Measurements from ENCODE around the gene CDK6.

CDK6 gene

DNA sequence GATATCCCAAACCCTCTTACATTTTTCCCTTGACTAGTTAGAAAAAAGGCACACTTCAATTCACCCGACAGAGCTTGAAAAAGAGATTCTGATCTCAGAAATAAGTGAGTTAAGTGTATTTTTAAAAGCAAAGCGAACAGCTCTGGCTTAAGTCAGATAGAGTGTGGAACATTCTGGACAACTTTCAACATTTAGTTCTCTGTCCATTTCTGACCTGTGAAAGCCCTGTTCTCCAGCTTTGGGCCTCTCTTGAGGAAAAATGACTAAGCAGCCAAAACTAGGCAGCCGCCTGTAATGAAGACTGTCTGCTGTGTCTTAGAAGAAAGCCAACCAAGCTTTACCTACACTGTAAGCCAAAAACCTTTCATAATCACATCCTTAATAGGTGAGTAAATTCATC is 50.5 kb downstream of the CDK6 start:
- Histone ChIP-seq H3K9ac (no peak overlapping the region), H3K36me3 (ENCODE audit: control insufficient read depth, insufficient read depth, low read length) (no peaks in the 10 kb centered on the region), H3K4me2 (ENCODE audit: low read length) (no peak overlapping the region), H3K27me3 (ENCODE audit: control insufficient read depth, insufficient read depth, low read length) (no peaks in the 10 kb centered on the region), H3K27ac (peak overlapping the region; percentile 49), H3K79me2 (peaks cover 40% of the 10 kb centered on the region), H3K4me3 (ENCODE audit: low read depth, low read length) (no peak overlapping the region), H3K4me1 (peaks cover 10% of the 10 kb centered on the region), H3K9me3 (ENCODE audit: control insufficient read depth, low read length) (no peaks in the 10 kb centered on the region), H2AFZ (peak overlapping the region; percentile 9)
- TF ChIP-seq, protein P1, sequence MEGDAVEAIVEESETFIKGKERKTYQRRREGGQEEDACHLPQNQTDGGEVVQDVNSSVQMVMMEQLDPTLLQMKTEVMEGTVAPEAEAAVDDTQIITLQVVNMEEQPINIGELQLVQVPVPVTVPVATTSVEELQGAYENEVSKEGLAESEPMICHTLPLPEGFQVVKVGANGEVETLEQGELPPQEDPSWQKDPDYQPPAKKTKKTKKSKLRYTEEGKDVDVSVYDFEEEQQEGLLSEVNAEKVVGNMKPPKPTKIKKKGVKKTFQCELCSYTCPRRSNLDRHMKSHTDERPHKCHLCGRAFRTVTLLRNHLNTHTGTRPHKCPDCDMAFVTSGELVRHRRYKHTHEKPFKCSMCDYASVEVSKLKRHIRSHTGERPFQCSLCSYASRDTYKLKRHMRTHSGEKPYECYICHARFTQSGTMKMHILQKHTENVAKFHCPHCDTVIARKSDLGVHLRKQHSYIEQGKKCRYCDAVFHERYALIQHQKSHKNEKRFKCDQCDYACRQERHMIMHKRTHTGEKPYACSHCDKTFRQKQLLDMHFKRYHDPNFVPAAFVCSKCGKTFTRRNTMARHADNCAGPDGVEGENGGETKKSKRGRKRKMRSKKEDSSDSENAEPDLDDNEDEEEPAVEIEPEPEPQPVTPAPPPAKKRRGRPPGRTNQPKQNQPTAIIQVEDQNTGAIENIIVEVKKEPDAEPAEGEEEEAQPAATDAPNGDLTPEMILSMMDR (IDR thresholded peaks at IDR 0.05) = no peak

DNA sequence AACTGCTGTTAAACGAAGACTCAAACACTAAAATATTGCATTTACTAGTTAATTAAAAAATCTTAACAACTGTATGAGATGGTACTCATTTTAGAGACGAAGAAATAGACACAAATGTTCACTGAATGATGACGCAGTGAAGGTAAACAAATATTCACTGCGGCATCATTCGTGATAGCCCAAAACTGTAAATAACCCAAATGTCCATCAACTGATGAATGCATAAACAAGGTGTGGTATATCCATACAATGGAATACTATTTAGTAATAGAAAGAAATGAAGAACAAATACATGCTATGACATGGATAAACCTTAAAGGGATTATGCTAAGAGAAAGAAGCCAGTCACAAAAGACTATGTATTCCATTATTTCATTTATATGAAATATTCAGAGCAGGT is 51.4 kb downstream of the CDK6 start:
- TF ChIP-seq, protein P1 (IDR thresholded peaks at IDR 0.05) = no peak
- Histone ChIP-seq H3K79me2 (peaks cover 34% of the 10 kb centered on the region), H3K4me1 (peaks cover 10% of the 10 kb centered on the region), H3K27ac (no peak overlapping the region), H3K36me3 (ENCODE audit: control insufficient read depth, insufficient read depth, low read length) (no peaks in the 10 kb centered on the region), H2AFZ (no peak overlapping the region), H3K4me3 (ENCODE audit: low read depth, low read length) (no peak overlapping the region), H3K4me2 (ENCODE audit: low read length) (no peak overlapping the region), H3K9ac (no peak overlapping the region), H3K9me3 (ENCODE audit: control insufficient read depth, low read length) (no peaks in the 10 kb centered on the region), H3K27me3 (ENCODE audit: control insufficient read depth, insufficient read depth, low read length) (no peaks in the 10 kb centered on the region)

DNA sequence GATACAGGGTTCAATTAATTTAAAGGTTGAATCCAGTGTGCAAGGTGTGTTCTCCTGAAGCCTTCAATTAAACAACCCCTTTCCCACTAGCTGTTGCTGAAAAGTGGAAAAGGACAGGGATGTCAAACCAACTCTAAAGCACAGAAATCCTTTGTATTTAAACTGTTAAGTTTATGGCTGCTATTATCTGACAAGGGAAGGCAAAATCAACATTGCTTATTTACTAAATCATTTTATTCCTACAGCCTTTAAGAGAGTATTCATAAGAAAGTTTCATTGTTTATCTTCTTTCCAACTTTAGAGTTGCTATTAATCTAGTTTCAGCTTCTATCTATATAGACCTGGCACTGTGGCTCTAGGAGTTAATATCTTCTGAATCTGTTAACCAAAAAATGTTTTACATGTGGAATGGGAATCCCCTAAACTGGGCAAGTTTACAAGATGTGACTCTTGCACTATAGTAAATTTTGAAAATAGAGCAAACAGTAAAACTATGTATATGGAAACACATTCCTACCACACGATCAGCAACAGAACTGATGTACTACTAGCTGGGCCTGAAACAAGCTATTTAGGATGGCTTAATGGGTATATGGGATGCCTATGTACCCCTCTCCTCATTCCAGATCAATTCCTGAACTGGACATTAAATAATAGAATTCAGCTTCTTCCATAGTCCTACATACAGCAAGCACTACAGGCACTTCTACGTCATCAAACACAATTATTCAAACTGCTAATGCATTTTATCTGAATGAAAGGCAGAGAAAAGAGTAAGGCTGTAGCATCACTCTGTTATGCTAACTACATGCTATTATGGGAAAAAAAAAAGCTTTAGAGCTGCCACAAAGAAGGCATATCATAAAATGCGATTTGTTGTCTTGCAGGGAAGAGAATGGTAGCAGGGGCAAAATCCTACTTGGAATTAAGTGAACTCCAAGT is 52.8 kb downstream of the CDK6 start:
- H3K36me3 ChIP-seq (ENCODE audit: control insufficient read depth, insufficient read depth, low read length) = no peaks in the 10 kb centered on the region
- no peak overlapping the region for H3K4me2 ChIP-seq (ENCODE audit: low read length)
- no peaks in the 10 kb centered on the region for H3K27me3 ChIP-seq (ENCODE audit: control insufficient read depth, insufficient read depth, low read length)
- no peak overlapping the region for H3K27ac ChIP-seq
- H2AFZ ChIP-seq = no peak overlapping the region
- TF ChIP-seq, protein P1 (IDR thresholded peaks at IDR 0.05) = no peak
- peaks cover 10% of the 10 kb centered on the region for H3K4me1 ChIP-seq
- no peaks in the 10 kb centered on the region for H3K9me3 ChIP-seq (ENCODE audit: control insufficient read depth, low read length)
- no peak overlapping the region for H3K4me3 ChIP-seq (ENCODE audit: low read depth, low read length)
- H3K9ac ChIP-seq = no peak overlapping the region
- peaks cover 27% of the 10 kb centered on the region for H3K79me2 ChIP-seq

DNA sequence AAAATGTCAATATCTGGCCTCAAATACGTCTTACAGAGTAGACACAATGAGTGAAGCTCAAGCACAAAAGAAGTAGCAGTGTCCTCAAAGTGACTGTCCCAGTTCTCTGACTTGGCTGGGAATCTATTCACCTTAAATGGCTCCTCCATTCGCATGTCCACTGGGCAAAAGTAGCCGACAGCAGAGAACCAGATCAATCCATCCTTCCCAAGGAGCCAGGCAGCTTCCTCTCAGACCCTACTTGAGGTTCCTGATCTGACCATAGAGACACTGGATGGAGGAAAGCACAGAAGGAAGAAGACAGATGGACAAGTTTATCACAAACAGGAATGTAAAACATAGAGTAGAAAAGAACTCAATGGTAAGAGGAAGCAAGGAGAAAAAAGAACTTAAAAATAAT is 53.5 kb downstream of the CDK6 start:
- Histone ChIP-seq H3K79me2 (peaks cover 23% of the 10 kb centered on the region), H3K27ac (no peak overlapping the region), H3K4me1 (peaks cover 10% of the 10 kb centered on the region), H3K36me3 (ENCODE audit: control insufficient read depth, insufficient read depth, low read length) (no peaks in the 10 kb centered on the region), H3K9ac (no peak overlapping the region), H2AFZ (no peak overlapping the region), H3K4me2 (ENCODE audit: low read length) (no peak overlapping the region), H3K27me3 (ENCODE audit: control insufficient read depth, insufficient read depth, low read length) (no peaks in the 10 kb centered on the region), H3K9me3 (ENCODE audit: control insufficient read depth, low read length) (no peaks in the 10 kb centered on the region), H3K4me3 (ENCODE audit: low read depth, low read length) (no peak overlapping the region)
- TF ChIP-seq, protein P1 (IDR thresholded peaks at IDR 0.05) = no peak
